Endothelial cell of umbilical vein (primary cell): ENCODE results near the gene TLNRD1. TPM values are rescaled to one million over a fixed set of nuclear protein-coding genes. Genes with fewer than 3 reads are reported as not detected.

ENCODE experiments used
- BruUV-seq: library from RNA; stranded (reverse); fragments of 400-500 nt; replicated peaks from 2 replicates; lab custom pipeline; 2021; lab: Mats Ljungman, UMichigan
- CTCF ChIA-PET: fragments of 300-600, 350-600 bp; sonication (Branson Sonifier 250); formaldehyde crosslinking; loops from one replicate; lab custom pipeline; 2021; ENCODE audit warnings: antibody characterized with exemption, inconsistent platforms; lab: Charles Lee
- POLR2A ChIA-PET: fragments of 300-600, 350-600 bp; sonication (Branson Sonifier 250); formaldehyde crosslinking; loops from one replicate; lab custom pipeline; 2021; ENCODE audit warnings: antibody characterized with exemption, inconsistent platforms; lab: Charles Lee
- DNase-seq: peaks from one replicate; pipeline ENCODE4 v3.0.0-alpha.2; 2011; ENCODE audit warnings: low read depth, low spot score
- FAIRE-seq: peaks from 2 replicates; lab custom pipeline; 2011; peaks lifted over from hg19 to GRCh38; lab: Jason Lieb, UNC
- H2AFZ ChIP-seq: 2 replicates; pipeline ENCODE4 v1.6.0; 2012; ENCODE audit warnings: low read depth, low read length, control low read depth, inconsistent platforms
- H3K27ac ChIP-seq: 2 replicates; pipeline ENCODE4 v1.5.1; 2011; ENCODE audit warnings: low read depth, mild to moderate bottlenecking, control low read depth, low read length, moderate library complexity; ENCODE audit not compliant: insufficient read depth
- H3K27me3 ChIP-seq, 2 experiments: 2 replicates each; pipeline versions ENCODE4 v1.6.0 to v1.6.1; 2011; ENCODE audit warnings: low read length in 2 of 2, mixed read lengths in 1 of 2; ENCODE audit not compliant: control insufficient read depth in 2 of 2, insufficient read depth in 2 of 2
- H3K36me3 ChIP-seq, 2 experiments: 2 replicates in 1 of 2; 3 replicates in 1 of 2; pipeline ENCODE4 v1.5.1; 2011; ENCODE audit warnings: low read length in 2 of 2, mild to moderate bottlenecking in 1 of 2, moderate library complexity in 1 of 2; ENCODE audit not compliant: control insufficient read depth in 2 of 2, insufficient read depth in 2 of 2; ENCODE audit errors: extremely low read depth in 1 of 2
- H3K4me1 ChIP-seq: 3 replicates; pipeline ENCODE4 v1.5.1; 2011; ENCODE audit warnings: mild to moderate bottlenecking, low read length; ENCODE audit not compliant: control insufficient read depth, insufficient read depth; ENCODE audit errors: extremely low read depth
- H3K4me2 ChIP-seq: 2 replicates; pipeline ENCODE4 v1.6.1; 2011; ENCODE audit warnings: low read length, control low read depth, mixed read lengths; ENCODE audit not compliant: insufficient read depth
- H3K4me3 ChIP-seq, 3 experiments: fragments of 200-600 bp in 1 of 3; sonication (generic), shearing (Covaris generic) in 1 of 3; replicated peaks in 1 of 3; 2 replicates each; pipeline ENCODE4 v1.5.1; 2011 to 2016; ENCODE audit warnings: control low read depth in 3 of 3, low read length in 3 of 3, mild to moderate bottlenecking in 2 of 3, inconsistent platforms in 1 of 3, low read depth in 1 of 3, moderate library complexity in 1 of 3; ENCODE audit not compliant: insufficient read depth in 1 of 3
- H3K79me2 ChIP-seq: 2 replicates; pipeline ENCODE4 v1.6.0; 2012; ENCODE audit warnings: low read length, inconsistent platforms; ENCODE audit not compliant: control insufficient read depth, insufficient read depth
- H3K9ac ChIP-seq: replicated peaks from 2 replicates; pipeline ENCODE3; 2011; ENCODE audit warnings: low read length, control low read depth; ENCODE audit not compliant: insufficient read depth; ENCODE audit errors: extremely low read depth
- H3K9me1 ChIP-seq: replicated peaks from 3 replicates; pipeline ENCODE4 v1.6.0; 2011; ENCODE audit warnings: mild to moderate bottlenecking, low read length; ENCODE audit not compliant: control insufficient read depth, insufficient read depth; ENCODE audit errors: extremely low read depth
- H3K9me3 ChIP-seq: replicated peaks from 2 replicates; pipeline ENCODE4 v1.5.1; 2012; ENCODE audit warnings: low read length, inconsistent platforms; ENCODE audit not compliant: control insufficient read depth, insufficient read depth
- H4K20me1 ChIP-seq: replicated peaks from 2 replicates; pipeline ENCODE3; 2011; ENCODE audit warnings: mild to moderate bottlenecking, low read length; ENCODE audit not compliant: control insufficient read depth, insufficient read depth; ENCODE audit errors: extremely low read depth
- EZH2 ChIP-seq: IDR thresholded peaks from 2 replicates; pipeline ENCODE4 v1.6.1; 2012; ENCODE audit warnings: borderline replicate concordance, low read depth, mild to moderate bottlenecking, moderate library complexity, low read length, inconsistent platforms; ENCODE audit not compliant: severe bottlenecking
- FOS ChIP-seq: IDR thresholded peaks from 2 replicates; pipeline ENCODE4 v1.6.1; 2011; ENCODE audit warnings: mild to moderate bottlenecking, low read length, moderate library complexity, borderline replicate concordance; ENCODE audit not compliant: insufficient read depth
- GATA2 ChIP-seq: IDR thresholded peaks from 2 replicates; pipeline ENCODE4 v1.7.0; 2011; ENCODE audit warnings: low read depth, mild to moderate bottlenecking, moderate library complexity, mixed read lengths, low read length; ENCODE audit not compliant: insufficient read length, insufficient read depth
- JUN ChIP-seq: IDR thresholded peaks from 2 replicates; pipeline ENCODE4 v1.6.1; 2011; ENCODE audit warnings: borderline replicate concordance, low read depth; ENCODE audit not compliant: insufficient read length, insufficient read depth
- MAX ChIP-seq: IDR thresholded peaks from 2 replicates; pipeline ENCODE4 v1.6.1; 2011; ENCODE audit not compliant: insufficient read depth, insufficient read length
- MYC ChIP-seq: IDR thresholded peaks from one replicate; pipeline ENCODE4 v1.6.1; 2011; ENCODE audit warnings: mild to moderate bottlenecking, low read depth, low read length
- POLR2AphosphoS5 ChIP-seq: IDR thresholded peaks from 2 replicates; pipeline ENCODE4 v1.6.1; 2012; ENCODE audit warnings: low read depth, mild to moderate bottlenecking, control low read depth, low read length, moderate library complexity; ENCODE audit not compliant: insufficient read depth
- dilution Hi-C: fragments of 300-500 bp; cut with MboI; formaldehyde crosslinking; loops from one replicate; pipeline ENCODE4 v1.15.0; 2019; ENCODE audit warnings: low sequenced_read_pairs; ENCODE audit not compliant: extremely low pct_ligation_motif_present
- intact Hi-C: fragments of 100-400 bp; cut with micrococcal nuclease; formaldehyde crosslinking; loops from one replicate; pipeline ENCODE4 v1.10.0; 2022
- polyA plus RNA-seq, 4 experiments: library from polyadenylated mRNA; depleted of rRNA in 3 of 4; stranded (reverse) in 3 of 4; unstranded in 1 of 4; fragments of >200 nt; gene quantifications; 2 replicates each; pipeline versions ENCODE4 v1.2.1 to v1.2.3, GENCODE V29; 2011 to 2012; ENCODE audit warnings: missing spikeins in 1 of 4
- total RNA-seq: library from RNA; stranded (reverse); gene quantifications from 2 replicates; pipeline ENCODE4 v1.2.3, GENCODE V29; 2021
- TF ChIP-seq, protein P1 (sequence below), 2 donors: IDR thresholded peaks; 1 replicate in 1 of 2; 2 replicates in 1 of 2; pipeline ENCODE4 v1.5.1; 2011; ENCODE audit warnings: low read length in 2 of 2, mild to moderate bottlenecking in 2 of 2, moderate library complexity in 2 of 2, control low read depth in 1 of 2, inconsistent platforms in 1 of 2, low read depth in 1 of 2; ENCODE audit not compliant: insufficient read depth in 1 of 2; ENCODE audit errors: extremely low read depth in 1 of 2

TLNRD1 gene
- total and polyA plus RNA-seq, 2 donors (not counting 3 experiments of a cell fraction or from before 2014, with no cell fraction given) = 17.8 to 33.0 TPM

- TF ChIP-seq FOS (no peak), EZH2 (no peak), MAX (no peak), POLR2AphosphoS5 (no peak), GATA2 (no peak), JUN (no peak), MYC (no peak)
- TF ChIP-seq, protein P1, sequence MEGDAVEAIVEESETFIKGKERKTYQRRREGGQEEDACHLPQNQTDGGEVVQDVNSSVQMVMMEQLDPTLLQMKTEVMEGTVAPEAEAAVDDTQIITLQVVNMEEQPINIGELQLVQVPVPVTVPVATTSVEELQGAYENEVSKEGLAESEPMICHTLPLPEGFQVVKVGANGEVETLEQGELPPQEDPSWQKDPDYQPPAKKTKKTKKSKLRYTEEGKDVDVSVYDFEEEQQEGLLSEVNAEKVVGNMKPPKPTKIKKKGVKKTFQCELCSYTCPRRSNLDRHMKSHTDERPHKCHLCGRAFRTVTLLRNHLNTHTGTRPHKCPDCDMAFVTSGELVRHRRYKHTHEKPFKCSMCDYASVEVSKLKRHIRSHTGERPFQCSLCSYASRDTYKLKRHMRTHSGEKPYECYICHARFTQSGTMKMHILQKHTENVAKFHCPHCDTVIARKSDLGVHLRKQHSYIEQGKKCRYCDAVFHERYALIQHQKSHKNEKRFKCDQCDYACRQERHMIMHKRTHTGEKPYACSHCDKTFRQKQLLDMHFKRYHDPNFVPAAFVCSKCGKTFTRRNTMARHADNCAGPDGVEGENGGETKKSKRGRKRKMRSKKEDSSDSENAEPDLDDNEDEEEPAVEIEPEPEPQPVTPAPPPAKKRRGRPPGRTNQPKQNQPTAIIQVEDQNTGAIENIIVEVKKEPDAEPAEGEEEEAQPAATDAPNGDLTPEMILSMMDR (IDR thresholded peaks at IDR 0.05; ENCODE audit: extremely low read depth in 1 of 2, insufficient read depth in 1 of 2, low read depth in 1 of 2, low read length in 2 of 2) = no peak
- H3K27me3 ChIP-seq = no peaks in the 10 kb centered on the region
- POLR2A ChIA-PET = interaction anchor here (2.6 kb wide), 1 partner anchor 11 kb away, joined by 16 read pairs; the partner anchor contains the start of gene TLNRD1
- H4K20me1 ChIP-seq = no peaks in the 10 kb centered on the region
- FAIRE-seq (no peak), DNase-seq (no peak)
- H3K79me2 ChIP-seq = peaks cover 33% of the 10 kb centered on the region
- peaks cover 18% of the 10 kb centered on the region for H3K4me1 ChIP-seq
- H3K4me3 ChIP-seq = no peak overlapping the region
- no peaks in the 10 kb centered on the region for H3K9me1 ChIP-seq
- no peak overlapping the region for H3K27ac ChIP-seq
- no TSS peak for BruUV-seq
- no peak overlapping the region for H2AFZ ChIP-seq
- intact Hi-C loops = loop anchor here (10.0 kb wide), 1 partner anchor 1154 kb away; no protein-coding TSS in a partner anchor
- no peaks in the 10 kb centered on the region for H3K9me3 ChIP-seq
- CTCF ChIA-PET = interaction anchor here (0.7 to 3.4 kb wide), 8 partner anchors 10 to 275 kb away, joined by 3 to 37 read pairs (median 4); partner anchors contain the start of gene TLNRD1
- dilution Hi-C loops = no loop called here
- no peak overlapping the region for H3K4me2 ChIP-seq
- no peak overlapping the region for H3K9ac ChIP-seq
- no peaks in the 10 kb centered on the region for H3K36me3 ChIP-seq
Measured at GRCh38 chr15:80990955-80991354, 9.8 kb upstream of the TLNRD1 start.
